BE2C (cell line): Measurements from ENCODE around the gene RAI14.

Experiments
- DNase-seq: peaks from one replicate; pipeline ENCODE4 v3.0.0-alpha.2; 2020
- H3K27me3 ChIP-seq: fragments of 250-450 bp; sonication (Bioruptor Pico); 2 replicates; pipeline ENCODE4 v1.5.1; 2020; ENCODE audit warnings: mild to moderate bottlenecking
- H3K36me3 ChIP-seq: fragments of 250-450 bp; sonication (Bioruptor Pico); 2 replicates; pipeline ENCODE4 v1.5.1; 2020; ENCODE audit warnings: mild to moderate bottlenecking
- H3K4me1 ChIP-seq: fragments of 250-450 bp; sonication (Bioruptor Pico); 2 replicates; pipeline ENCODE4 v1.5.1; 2020
- H3K4me3 ChIP-seq: 2 replicates; pipeline ENCODE4 v1.5.1; 2011; ENCODE audit warnings: low read depth, low read length
- H3K9me3 ChIP-seq: fragments of 250-450 bp; sonication (Bioruptor Pico); 2 replicates; pipeline ENCODE4 v1.5.1; 2020
- TF ChIP-seq, protein P1 (sequence below): IDR thresholded peaks from 2 replicates; pipeline ENCODE4 v1.5.1; 2012; ENCODE audit warnings: mild to moderate bottlenecking, low read depth, low read length

RAI14 gene

DNA sequence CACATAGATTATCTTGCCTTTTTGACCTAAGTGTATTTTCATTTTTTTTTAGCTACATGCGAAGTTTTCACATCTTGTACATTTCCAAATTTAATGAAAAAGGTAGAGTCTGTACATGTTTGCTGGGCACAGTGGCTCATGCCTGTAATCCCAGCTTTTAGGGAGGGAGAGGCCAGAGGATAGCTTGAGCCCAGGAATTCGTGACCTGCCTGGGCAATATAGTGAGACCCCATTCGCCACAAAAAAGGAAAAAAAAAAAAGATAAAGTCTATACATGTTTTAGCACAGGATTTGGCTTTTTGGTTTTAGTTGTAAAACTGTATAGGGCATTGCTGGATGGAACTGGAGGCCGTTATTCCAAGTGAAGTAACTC is 28.8 kb downstream of the RAI14 start:
- H3K9me3 ChIP-seq: no peaks in the 10 kb centered on the region
- TF ChIP-seq, protein P1, sequence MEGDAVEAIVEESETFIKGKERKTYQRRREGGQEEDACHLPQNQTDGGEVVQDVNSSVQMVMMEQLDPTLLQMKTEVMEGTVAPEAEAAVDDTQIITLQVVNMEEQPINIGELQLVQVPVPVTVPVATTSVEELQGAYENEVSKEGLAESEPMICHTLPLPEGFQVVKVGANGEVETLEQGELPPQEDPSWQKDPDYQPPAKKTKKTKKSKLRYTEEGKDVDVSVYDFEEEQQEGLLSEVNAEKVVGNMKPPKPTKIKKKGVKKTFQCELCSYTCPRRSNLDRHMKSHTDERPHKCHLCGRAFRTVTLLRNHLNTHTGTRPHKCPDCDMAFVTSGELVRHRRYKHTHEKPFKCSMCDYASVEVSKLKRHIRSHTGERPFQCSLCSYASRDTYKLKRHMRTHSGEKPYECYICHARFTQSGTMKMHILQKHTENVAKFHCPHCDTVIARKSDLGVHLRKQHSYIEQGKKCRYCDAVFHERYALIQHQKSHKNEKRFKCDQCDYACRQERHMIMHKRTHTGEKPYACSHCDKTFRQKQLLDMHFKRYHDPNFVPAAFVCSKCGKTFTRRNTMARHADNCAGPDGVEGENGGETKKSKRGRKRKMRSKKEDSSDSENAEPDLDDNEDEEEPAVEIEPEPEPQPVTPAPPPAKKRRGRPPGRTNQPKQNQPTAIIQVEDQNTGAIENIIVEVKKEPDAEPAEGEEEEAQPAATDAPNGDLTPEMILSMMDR: no peak
- DNase-seq: no peak
- H3K27me3 ChIP-seq: no peaks in the 10 kb centered on the region; the same call in 1 of the 2 replicates
- no peaks in the 10 kb centered on the region for H3K36me3 ChIP-seq
- no peak overlapping the region for H3K4me3 ChIP-seq
- no peaks in the 10 kb centered on the region for H3K4me1 ChIP-seq

DNA sequence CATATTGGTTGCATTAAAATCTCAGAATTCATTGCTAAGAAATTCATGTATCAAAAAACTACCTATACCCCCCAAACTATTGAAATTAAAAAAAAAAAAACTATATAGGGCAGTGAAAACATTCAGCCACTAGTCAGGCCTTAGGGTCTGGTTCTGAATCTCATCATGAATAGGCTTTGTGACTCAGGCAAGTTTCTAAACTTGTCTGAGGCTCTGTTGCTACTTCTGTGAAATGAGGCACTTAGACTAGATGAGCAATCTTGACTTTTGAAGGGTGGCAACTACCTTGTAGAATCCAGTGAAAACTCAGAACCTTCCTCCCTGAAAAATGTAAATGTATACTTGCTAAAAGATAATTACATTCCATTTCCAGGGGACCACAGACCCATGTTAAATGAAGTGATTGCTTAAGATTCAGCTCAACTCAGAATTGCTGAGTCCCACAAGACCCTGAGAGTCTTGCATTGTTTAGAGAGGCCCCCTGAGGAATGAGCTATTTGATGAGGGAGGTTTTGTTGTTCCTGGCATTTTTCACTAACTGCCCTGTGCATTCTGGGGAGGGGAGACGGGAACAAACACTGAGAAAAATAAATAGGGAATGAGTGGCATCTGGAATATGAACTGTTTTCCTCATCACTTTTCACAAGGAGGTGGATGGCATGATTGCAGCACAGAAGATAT is 29.5 kb downstream of the RAI14 start:
- Histone ChIP-seq H3K36me3 (no peaks in the 10 kb centered on the region), H3K9me3 (no peaks in the 10 kb centered on the region), H3K27me3 (no peaks in the 10 kb centered on the region; the same call in 1 of the 2 replicates), H3K4me1 (no peaks in the 10 kb centered on the region), H3K4me3 (no peak overlapping the region)
- TF ChIP-seq, protein P1: no peak
- DNase-seq: no peak

DNA sequence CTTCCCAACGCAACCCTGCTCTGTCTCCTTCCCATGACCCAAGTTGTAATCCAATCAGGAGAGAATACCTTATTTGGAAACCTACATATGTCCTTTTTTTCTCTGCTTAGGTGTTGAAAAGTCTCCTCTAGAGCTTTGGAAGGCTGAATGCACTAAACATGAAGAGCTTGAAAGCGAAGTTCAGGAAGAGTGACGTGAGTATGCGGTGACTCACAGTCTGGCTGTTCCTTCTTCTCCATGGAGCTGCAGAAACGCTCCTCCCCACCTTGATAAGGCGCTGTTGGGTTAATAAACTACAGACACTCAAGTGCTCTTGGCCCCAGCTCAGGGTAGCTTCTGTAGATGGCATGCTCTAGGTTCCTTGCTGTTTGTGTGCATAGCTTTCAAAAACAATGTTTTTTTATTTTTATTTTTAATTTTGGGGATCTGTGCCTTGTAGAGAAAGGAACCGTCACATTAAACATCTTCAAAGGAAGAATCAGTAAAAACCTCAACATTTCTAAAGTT is 30.7 kb downstream of the RAI14 start:
- TF ChIP-seq, protein P1: no peak
- H3K9me3 ChIP-seq: no peaks in the 10 kb centered on the region
- H3K27me3 ChIP-seq: no peaks in the 10 kb centered on the region; the same call in 1 of the 2 replicates
- no peaks in the 10 kb centered on the region for H3K4me1 ChIP-seq
- H3K4me3 ChIP-seq: no peak overlapping the region
- DNase-seq: no peak
- no peaks in the 10 kb centered on the region for H3K36me3 ChIP-seq

DNA sequence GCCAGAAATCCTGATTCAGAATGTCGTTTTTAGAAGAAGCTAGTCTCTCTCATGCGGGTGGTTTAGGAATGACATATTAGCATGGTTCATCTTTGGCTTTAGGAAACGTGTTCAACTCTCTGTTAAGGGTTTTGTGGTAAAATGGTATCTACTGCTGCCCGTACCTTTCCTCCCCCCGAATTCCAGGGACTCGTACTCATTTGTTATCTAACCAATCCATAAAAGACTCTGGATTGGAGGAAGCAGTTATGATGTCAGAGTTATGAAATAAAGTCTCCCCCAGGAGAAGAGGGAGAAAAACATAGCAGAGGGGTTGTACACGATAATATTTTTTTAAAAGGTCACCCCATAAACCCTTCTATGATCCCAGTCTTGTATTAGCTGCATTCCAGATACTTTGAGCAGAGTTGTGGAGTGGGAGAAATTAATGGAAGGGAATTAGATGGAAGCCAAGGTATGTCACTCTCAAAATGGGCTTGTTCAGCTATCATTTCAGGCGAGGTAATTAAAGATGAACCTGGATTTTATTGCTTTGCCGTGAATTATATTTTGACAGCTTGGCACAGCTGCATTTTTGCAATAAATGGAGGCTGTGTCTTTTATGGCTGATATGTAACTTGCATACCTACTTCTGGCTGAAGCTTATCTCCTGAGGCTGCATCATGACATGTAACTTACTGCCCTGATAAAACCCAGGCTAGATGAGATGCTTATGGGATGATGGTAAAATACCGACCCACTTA is 31.3 kb downstream of the RAI14 start:
- Histone ChIP-seq H3K36me3 (no peaks in the 10 kb centered on the region), H3K27me3 (no peaks in the 10 kb centered on the region; the same call in 1 of the 2 replicates), H3K4me1 (no peaks in the 10 kb centered on the region), H3K4me3 (no peak overlapping the region), H3K9me3 (no peaks in the 10 kb centered on the region)
- TF ChIP-seq, protein P1: no peak
- no peak for DNase-seq

DNA sequence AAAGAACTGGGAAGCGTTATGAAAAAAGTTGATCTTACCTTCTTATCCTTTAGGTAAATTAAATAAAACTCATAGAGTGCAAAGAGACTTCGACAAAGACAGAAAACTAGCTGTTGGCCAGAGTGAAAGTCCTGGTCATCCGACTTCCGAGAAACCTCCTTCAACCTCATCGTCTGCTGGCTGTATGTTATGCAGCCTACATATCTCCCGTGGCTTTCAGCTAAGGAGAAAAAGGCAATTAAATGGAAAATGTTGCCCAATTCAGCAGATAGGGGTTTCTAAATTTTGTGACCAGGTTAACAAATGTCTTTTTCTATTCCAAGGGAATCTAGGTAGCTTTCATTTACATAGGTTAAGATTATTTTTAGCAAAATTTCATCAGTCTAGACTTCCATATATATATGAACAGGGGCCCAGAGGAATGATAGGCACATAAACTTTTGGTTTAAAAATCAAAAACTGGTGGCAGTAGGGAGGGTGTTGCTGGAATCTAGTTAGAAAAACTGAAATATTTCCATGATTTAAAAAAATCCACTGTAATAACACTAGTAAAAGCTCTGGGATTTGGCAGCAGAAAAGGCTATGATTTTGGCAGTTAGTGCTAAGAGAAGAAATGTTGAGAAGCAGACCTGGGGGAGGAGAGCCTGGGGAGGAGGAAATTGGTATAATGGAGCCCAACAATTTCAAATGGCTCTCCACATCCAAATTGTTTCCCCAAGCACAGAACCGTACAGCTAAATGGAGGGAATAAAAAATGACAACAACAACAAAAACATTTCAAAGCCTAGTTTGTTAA is 32.1 kb downstream of the RAI14 start:
- TF ChIP-seq, protein P1: no peak
- Histone ChIP-seq H3K4me1 (no peaks in the 10 kb centered on the region), H3K36me3 (no peaks in the 10 kb centered on the region), H3K27me3 (no peaks in the 10 kb centered on the region; the same call in 1 of the 2 replicates), H3K9me3 (no peaks in the 10 kb centered on the region), H3K4me3 (no peak overlapping the region)
- DNase-seq: no peak
